LNCAP (cell line): Measurements from ENCODE around the gene ZFAND2A.

ENCODE experiments used
- CTCF ChIP-seq: fragments of 450-650 bp; IDR thresholded peaks from 2 replicates; pipeline ENCODE4 v1.5.1; 2017; ENCODE audit warnings: mild to moderate bottlenecking

The ZFAND2A gene

DNA sequence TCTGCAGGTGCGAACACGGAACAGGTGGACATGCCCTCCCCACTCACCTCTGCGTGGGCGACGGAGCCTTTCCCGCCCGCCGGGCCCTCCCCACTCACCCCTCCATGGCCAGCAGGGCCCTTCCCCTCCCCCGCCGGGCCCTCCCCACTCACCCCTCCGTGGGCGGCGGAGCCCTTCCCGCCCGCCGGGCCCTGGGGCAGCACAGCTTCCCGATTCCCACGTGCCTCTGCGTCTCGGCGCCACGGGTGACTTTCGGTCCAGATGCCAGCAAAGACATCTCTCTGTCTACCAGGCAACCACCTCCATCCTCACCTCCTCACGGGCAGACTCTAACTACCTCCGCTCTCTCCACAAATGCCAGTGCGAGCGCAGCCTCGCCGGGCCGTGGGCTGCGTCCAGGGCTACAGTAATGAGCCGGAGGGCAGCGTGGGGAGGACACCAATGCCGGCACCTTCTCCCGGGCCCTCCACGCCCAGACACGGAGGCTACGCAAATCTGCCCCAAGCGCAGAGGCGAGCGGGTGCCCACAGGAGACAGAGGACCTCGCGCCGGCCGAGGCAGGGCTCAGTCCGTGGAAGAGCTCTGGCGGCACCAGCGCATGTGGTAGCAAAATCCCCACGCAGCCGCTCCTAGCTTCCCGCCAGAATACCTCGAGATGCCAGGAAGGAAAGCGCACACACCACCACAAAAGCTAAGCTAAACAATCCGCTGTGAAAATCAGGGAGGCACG lies 50.2 kb downstream of the ZFAND2A start:
- TF ChIP-seq CTCF: no peak

GRCh38 chr7:1108264-1108920 lies 51.6 kb downstream of the ZFAND2A start:
- no peak for TF ChIP-seq CTCF

DNA sequence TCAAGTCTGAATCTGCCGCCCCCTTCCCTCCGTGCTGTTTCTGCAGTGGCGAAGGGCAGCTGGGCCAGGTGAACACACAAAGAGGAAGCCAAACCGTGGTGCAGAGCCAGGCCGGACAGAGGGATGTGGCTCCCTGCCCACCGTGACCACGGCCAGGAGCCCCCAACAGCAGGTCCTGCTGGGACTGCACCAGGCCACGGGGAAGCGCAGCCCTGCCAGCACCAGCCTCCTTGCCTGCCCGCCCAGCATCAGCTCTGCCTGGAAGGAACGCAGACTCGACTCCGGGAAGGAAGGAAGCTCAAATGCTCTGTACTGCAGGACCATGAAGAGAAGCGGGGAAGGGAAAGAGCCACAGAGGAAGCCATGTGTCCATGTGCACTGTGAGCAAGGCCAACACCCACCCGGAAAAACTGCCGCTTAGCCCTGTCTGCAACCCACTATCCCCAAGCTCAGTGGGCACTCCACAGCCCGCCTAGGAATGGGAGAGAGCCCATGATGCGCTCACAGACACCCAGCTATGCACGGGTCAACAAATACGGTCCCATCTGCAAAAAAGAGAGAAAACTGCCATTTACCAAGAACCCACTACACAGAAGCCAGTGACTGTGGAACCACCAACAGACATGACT lies 53.1 kb downstream of the ZFAND2A start:
- TF ChIP-seq CTCF: no peak

GRCh38 chr7:1106063-1106792 lies 53.8 kb downstream of the ZFAND2A start:
- TF ChIP-seq CTCF: no peak

- TF ChIP-seq CTCF: no peak
Measured at GRCh38 chr7:1105189-1105588, 54.8 kb downstream of the ZFAND2A start.

GRCh38 chr7:1104516-1105179 lies 55.3 kb downstream of the ZFAND2A start:
- no peak for TF ChIP-seq CTCF
